ENCODE measurements around the gene SCNN1A. TPM values are rescaled to one million over a fixed set of nuclear protein-coding genes. Genes with fewer than 3 reads are reported as not detected.

The SCNN1A gene
- total RNA-seq, 2 experiments from 2014 or later = 0.35 to 1.0 TPM

- H3K4me3 ChIP-seq (ENCODE audit: low read depth, low read length, poor library complexity, severe bottlenecking) = no peak overlapping the region
- H2AFZ ChIP-seq (ENCODE audit: low read length) = no peak overlapping the region
- POLR2A ChIA-PET = no interaction called here
- no peak overlapping the region for H3K4me2 ChIP-seq (ENCODE audit: low read length)
- CTCF ChIA-PET (ENCODE audit: unreplicated experiment) = interaction anchor here (0.7 kb wide), 1 partner anchor 39 kb away, joined by 3 read pairs; no protein-coding TSS in a partner anchor
- H3K27ac ChIP-seq (ENCODE audit: low read depth, low read length, poor library complexity, severe bottlenecking) = no peak overlapping the region
- TF ChIP-seq CTCF (conservative IDR thresholded peaks at IDR 0.05; ENCODE audit: low read length) (no peak), EZH2phosphoT487 (IDR thresholded peaks at IDR 0.05; ENCODE audit: borderline replicate concordance, low read depth, low read length) (no peak)
- no peaks in the 10 kb centered on the region for H3K9me2 ChIP-seq (ENCODE audit: insufficient read depth, low read length)
- no peaks in the 10 kb centered on the region for H3K9me3 ChIP-seq (ENCODE audit: low read length)
- no TSS peak for BruUV-seq (replicated peaks)
- H3K4me1 ChIP-seq (ENCODE audit: insufficient read depth, low read length, poor library complexity, severe bottlenecking) = peaks cover 20% of the 10 kb centered on the region
- H3K79me2 ChIP-seq (ENCODE audit: insufficient read depth, low read depth, low read length) = no peaks in the 10 kb centered on the region
- no peaks in the 10 kb centered on the region for H3K36me3 ChIP-seq (ENCODE audit: insufficient read depth, low read length)
- H4K20me1 ChIP-seq (ENCODE audit: insufficient read depth, low read length) = no peaks in the 10 kb centered on the region
- intact Hi-C loops (cut with micrococcal nuclease; ENCODE audit: unreplicated experiment) = no loop called here
- no peak for DNase-seq (ENCODE audit: low spot score)
Measured at GRCh38 chr12:6370994-6371754, 4.2 kb downstream of the SCNN1A start.

- H3K9me2 ChIP-seq (ENCODE audit: insufficient read depth, low read length) = no peaks in the 10 kb centered on the region
- no peak overlapping the region for H3K27ac ChIP-seq (ENCODE audit: low read depth, low read length, poor library complexity, severe bottlenecking)
- no peak overlapping the region for H2AFZ ChIP-seq (ENCODE audit: low read length)
- intact Hi-C loops (cut with micrococcal nuclease; ENCODE audit: unreplicated experiment) = no loop called here
- BruUV-seq (replicated peaks) = no TSS peak
- H3K36me3 ChIP-seq (ENCODE audit: insufficient read depth, low read length) = no peaks in the 10 kb centered on the region
- H3K4me2 ChIP-seq (ENCODE audit: low read length) = no peak overlapping the region
- POLR2A ChIA-PET = no interaction called here
- no peaks in the 10 kb centered on the region for H3K79me2 ChIP-seq (ENCODE audit: insufficient read depth, low read depth, low read length)
- CTCF ChIA-PET (ENCODE audit: unreplicated experiment) = interaction anchor here (0.7 kb wide), 1 partner anchor 38 kb away, joined by 3 read pairs; no protein-coding TSS in a partner anchor
- H3K4me1 ChIP-seq (ENCODE audit: insufficient read depth, low read length, poor library complexity, severe bottlenecking) = peaks cover 20% of the 10 kb centered on the region
- H4K20me1 ChIP-seq (ENCODE audit: insufficient read depth, low read length) = no peaks in the 10 kb centered on the region
- no peak for DNase-seq (ENCODE audit: low spot score)
- H3K4me3 ChIP-seq (ENCODE audit: low read depth, low read length, poor library complexity, severe bottlenecking) = no peak overlapping the region
- no peaks in the 10 kb centered on the region for H3K9me3 ChIP-seq (ENCODE audit: low read length)
- TF ChIP-seq CTCF (conservative IDR thresholded peaks at IDR 0.05; ENCODE audit: low read length) (no peak), EZH2phosphoT487 (IDR thresholded peaks at IDR 0.05; ENCODE audit: borderline replicate concordance, low read depth, low read length) (no peak)
Measured at GRCh38 chr12:6370576-6370935, 4.8 kb downstream of the SCNN1A start.

- no peaks in the 10 kb centered on the region for H3K9me2 ChIP-seq (ENCODE audit: insufficient read depth, low read length)
- CTCF ChIA-PET (ENCODE audit: unreplicated experiment) = no interaction called here
- intact Hi-C loops (cut with micrococcal nuclease; ENCODE audit: unreplicated experiment) = no loop called here
- H4K20me1 ChIP-seq (ENCODE audit: insufficient read depth, low read length) = no peaks in the 10 kb centered on the region
- BruUV-seq (replicated peaks) = no TSS peak
- no peaks in the 10 kb centered on the region for H3K9me3 ChIP-seq (ENCODE audit: low read length)
- no peak for TF ChIP-seq EZH2phosphoT487 (IDR thresholded peaks at IDR 0.05; ENCODE audit: borderline replicate concordance, low read depth, low read length)
- TF ChIP-seq CTCF (conservative IDR thresholded peaks at IDR 0.05; ENCODE audit: low read length) = no peak
- no peaks in the 10 kb centered on the region for H3K79me2 ChIP-seq (ENCODE audit: insufficient read depth, low read depth, low read length)
- DNase-seq (ENCODE audit: low spot score) = no peak
- H3K27ac ChIP-seq (ENCODE audit: low read depth, low read length, poor library complexity, severe bottlenecking) = no peak overlapping the region
- no peaks in the 10 kb centered on the region for H3K36me3 ChIP-seq (ENCODE audit: insufficient read depth, low read length)
- H3K4me2 ChIP-seq (ENCODE audit: low read length) = no peak overlapping the region
- H3K4me1 ChIP-seq (ENCODE audit: insufficient read depth, low read length, poor library complexity, severe bottlenecking) = peaks cover 20% of the 10 kb centered on the region
- POLR2A ChIA-PET = interaction anchor here (0.6 kb wide), 2 partner anchors 201 to 1226 kb away, joined by 3 to 8 read pairs; no protein-coding TSS in a partner anchor
- no peak overlapping the region for H3K4me3 ChIP-seq (ENCODE audit: low read depth, low read length, poor library complexity, severe bottlenecking)
- H2AFZ ChIP-seq (ENCODE audit: low read length) = no peak overlapping the region
Measured at GRCh38 chr12:6369916-6370575, 5.3 kb downstream of the SCNN1A start.
